ENCODE measurements around the gene DPP3. TPM values are rescaled to one million over a fixed set of nuclear protein-coding genes. Genes with fewer than 3 reads are reported as not detected.
"Not testable (repeated sequence)": the region's sequence is repeated elsewhere in the genome, so short reads cannot be mapped to it uniquely, and the experiment has no call there.

Gene DPP3
- total RNA-seq, 1 experiment from 2014 or later, result 224 TPM

DNA sequence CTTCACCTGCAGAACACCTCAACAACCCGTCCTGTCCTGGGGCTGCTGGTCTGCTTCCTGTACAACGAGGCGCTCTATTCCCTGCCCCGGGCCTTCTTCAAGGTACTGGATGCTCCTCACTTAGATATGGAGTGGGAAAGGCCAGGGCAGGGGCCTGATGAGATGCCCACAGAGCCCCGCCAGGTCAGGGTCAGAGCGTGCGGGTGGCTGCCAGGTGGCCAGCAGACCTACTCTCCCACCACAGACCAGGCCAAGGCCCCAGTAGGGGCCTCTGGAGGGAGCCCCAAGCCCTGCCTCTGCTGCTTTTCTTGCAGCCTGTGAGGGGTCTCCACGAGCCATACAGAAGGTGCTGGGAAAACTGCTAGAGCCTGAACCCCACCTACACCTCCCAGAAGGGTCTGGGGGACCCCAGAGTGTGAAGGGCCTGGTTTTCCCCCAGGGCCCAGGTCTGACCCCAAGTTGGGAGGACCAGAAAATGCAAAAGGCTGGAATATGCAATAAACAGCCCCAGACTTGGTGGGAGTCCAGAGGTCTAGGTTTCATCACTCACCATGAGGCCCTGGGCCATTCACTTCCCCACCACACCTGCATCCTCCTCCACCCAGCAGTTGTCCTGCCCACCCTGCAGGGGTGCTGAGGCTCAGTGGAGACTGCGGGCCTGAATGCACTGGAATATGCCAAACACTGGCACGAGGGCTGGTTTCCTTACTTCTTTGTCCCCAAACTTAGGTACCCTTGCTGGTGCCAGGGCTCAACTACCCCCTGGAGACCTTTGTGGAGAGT is 50.9 kb downstream of the DPP3 start:
- DNase-seq (ENCODE audit: low spot score), result no peak

DNA sequence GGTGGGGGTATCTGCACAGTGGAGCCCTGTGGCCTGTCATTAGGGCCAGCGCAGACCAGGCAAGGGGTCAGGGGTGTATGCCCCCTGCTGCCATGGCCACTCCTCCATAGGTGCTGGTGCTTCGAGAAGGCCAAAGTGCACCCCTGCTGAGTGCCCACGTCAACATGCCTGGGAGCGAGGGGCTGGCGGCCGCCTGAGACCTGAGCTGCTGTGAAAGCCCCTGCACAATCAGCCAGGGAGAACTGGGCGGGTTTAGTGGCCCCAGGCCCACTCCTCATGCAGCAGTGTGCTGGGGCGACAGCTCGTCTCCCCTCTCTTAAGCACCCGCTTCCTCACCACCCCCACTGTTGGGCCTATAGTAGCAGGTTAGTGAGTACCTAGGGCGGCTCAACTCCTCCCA is 51.6 kb downstream of the DPP3 start:
- DNase-seq (ENCODE audit: low spot score), result no peak

DNA sequence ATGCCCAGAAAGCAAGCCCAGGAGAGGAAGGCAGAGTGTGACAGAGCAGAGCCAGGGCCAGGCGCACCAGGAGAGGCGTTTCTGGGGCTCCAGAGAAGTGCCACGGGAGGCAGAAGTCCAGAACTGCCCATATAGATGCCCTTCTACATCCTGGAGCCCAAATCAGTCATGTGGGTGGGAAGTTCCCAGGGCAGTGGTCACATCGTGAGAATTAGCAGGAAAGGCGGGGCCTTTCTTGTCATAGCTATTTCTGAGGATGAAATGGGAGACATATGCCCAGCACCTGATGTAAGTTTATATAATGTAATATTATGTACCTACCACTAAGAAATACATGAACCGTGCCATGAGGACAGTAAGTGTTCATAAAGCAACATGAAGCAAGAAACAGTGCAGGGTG is 52.5 kb downstream of the DPP3 start:
- DNase-seq (ENCODE audit: low spot score), result no peak

DNA sequence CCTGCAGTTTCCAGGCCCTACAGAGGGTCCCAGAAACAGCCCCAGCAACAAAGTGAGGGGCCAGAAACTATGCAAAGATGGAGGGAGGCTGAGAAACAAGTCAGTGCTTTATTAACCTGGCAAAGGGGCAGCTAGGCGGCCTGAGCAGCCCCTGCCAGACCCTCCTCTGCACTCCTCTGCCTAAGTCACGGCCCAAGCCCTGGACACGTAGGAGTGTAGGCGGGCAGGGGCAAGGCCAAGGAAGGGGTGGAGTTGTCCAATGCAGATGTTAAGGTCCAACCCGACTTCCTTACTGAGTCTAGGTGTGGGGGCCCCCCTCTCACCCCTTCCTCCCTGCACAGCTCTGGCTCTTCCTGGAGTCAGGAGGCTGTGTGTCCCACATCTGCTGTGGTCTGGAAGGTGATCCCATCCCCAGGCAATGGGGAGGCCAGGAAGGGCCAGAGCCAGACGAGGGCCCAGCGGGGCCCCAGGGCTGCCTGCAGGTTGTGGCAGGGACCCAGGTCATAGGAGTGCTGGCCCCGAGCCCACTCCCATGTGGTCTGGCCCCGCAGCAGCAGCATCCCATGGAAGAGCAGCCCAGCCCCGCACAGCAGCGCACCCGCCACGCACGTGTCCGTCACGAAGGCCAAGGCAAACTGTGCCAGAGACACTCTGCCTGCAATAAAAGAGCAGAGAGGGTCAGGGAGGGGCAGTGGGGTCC is 59.1 kb downstream of the DPP3 start:
- DNase-seq (ENCODE audit: low spot score), result no peak

DNA sequence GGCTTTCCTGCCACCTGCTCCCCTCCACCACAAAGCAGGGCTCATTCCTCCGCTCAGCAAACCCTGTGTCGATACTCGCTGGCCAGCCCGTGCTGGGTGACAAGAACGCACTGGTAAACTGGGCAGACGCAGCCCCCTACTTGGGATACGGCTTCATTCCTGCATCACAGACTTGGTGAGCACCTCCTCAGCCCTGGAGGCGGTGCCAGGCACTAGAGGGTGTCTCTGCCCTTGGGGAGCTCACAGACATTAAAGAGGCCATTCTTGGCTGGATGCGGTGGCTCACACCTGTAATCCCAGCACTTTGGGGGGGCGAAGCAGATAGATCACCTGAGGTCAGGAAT is 59.6 kb downstream of the DPP3 start:
- no peak for DNase-seq (ENCODE audit: low spot score)

DNA sequence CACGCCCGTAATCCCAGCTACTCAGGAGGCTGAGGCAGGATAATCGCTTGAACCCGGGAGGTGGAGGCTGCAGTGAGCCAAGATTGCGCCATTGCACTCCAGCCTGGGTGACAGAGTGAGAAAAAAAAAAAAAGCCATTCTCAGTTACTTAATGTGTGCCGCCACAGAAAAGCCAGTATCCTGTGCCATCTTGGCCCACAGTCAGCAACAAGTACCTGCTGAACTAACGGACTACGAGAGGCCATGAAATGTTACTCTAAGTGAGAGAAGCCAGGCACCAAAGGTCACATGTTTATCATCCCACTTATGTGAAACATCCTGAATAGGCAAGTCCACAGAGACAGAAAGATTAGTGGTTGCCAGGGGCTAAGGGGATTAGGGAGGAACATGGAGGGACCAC is 60.4 kb downstream of the DPP3 start:
- not testable (repeated sequence) for DNase-seq (ENCODE audit: low spot score)

DNA sequence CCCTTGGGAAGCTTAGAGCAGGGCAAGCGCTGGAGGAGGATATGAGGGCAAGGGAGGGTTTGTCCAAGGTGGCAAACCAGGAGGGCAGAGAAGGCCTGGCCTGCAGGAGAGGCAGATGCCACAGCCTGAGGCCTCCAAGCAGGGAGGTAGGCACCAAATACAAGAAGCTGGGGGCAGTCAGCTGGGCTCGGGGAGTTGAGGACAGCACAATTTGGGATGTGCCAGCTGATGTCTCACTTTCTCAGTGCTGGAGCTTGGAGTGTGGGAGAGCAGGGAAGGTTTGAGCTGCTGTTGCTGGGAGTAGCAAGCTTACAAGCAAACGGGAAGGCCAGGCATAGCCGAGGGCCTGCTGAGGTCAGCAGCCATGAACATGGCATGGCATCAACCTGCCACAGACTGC is 61.7 kb downstream of the DPP3 start:
- no peak for DNase-seq (ENCODE audit: low spot score)

DNA sequence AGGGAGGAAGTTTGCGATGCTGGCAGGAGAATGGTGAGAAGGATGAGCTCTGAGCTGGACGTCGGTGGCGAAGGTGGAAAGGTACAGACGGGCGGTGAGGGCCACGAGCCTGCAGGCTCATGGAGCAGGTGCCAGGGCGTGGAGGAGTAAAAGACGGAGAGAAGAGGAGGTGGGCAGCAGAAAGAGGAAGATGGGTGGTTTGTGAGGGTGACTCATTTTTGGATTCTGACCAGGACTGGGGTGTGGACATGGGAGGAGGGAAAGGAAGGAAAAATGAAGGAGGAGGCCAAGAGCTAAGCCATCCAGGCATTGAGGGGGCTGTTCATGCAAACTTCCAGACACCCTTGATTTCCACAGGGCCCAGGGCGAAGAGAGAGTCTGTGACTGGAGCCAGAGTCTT is 62.1 kb downstream of the DPP3 start:
- DNase-seq (ENCODE audit: low spot score), result no peak

DNA sequence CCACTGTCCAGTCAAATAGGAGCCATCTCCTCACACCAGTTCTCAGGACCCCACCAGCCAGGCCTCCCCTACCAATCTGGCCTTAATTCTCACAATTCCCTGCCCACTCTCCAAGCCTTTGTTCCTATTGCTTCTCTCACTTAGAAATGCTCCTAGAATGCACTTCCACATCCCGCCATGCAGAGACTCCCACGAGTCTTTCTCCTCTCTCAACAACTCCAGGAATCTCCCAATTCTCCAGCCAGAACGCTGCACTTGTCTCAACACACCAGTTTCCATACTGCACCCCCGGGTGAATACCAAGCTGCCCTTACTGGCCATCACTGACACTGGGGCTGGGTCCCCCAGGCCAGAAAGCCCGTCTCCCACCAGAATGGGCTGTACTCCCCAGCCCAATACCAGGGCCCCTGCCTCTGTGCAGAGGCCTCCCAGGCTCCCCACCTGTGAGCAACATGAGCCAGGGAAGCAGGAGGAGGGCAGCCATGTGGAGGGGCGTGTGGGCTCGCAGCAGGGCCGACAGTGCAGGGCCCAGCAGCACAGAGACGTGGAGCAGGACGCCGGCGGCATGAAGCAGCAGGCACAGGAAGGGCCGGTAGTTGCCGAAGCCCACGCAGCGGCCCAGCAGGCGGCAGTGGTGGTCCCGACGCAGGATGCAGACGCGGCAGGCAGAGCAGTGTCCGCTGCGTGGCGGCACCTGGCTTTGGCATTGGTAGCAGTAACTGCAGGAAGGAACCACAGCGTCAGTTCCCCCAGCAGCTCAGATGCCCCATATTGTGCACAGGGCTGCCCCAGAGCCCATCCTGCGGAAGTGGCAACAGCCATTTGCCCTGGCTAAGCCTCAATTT is 63.3 kb downstream of the DPP3 start:
- no peak for DNase-seq (ENCODE audit: low spot score)

DNA sequence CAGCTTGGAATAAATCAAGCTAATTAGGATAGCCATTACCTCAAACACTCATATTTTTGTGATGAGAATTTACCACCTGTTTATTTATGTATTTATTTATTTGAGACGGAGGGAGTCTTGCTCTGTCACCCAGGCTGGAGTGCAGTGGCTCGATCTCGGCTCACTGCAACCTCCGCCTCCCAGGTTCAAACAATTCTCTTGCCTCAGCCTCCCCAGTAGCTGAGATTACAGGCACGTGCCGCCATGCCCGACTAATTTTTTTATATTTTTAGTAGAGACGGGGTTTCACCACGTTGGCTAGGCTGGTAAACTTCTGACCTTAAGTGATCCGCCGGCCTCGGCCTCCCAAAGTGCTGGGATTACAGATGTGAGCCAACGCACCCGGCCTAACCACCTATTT is 64.7 kb downstream of the DPP3 start:
- DNase-seq (ENCODE audit: low spot score), result not testable (repeated sequence)

DNA sequence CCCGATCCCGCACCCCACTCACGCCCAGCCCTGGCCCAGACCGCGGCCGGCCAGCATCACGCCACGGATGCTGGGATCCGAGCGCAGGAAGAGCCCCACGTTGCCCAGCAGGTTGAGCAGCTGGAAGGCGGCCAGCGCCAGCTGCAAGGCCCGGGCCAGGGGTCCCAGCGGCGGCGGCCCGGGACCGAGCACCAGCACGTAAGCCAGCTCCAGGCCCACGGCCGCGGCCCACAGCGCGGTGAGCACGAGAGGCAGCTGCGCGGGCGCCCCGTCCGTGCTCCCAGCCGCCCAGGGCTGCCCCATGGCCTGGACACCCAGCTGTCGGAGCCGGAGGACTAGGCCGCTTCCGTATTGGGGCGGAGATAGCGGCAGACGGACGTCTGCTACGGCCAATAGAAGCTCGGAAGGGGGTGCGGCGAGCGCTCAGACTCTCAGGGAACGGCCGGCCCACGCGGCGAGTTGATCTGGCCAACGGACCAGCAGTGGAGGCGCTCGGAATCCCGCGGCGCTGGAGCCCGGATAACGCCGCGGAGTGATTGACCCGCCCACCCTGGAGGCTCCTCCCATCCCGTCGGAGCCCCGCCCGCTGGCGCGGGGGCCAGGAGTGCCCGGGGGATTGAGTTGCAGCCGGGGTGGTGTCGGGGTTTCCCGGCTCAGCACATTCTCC is 65.6 kb downstream of the DPP3 start, which contains the start of gene ZDHHC24:
TSS of gene ZDHHC24 (minus strand) at position 348 of the 667 bp plus-strand sequence. CDS start at position 303, 45 bp downstream.
- peak; percentile 99 for DNase-seq (ENCODE audit: low spot score)

DNA sequence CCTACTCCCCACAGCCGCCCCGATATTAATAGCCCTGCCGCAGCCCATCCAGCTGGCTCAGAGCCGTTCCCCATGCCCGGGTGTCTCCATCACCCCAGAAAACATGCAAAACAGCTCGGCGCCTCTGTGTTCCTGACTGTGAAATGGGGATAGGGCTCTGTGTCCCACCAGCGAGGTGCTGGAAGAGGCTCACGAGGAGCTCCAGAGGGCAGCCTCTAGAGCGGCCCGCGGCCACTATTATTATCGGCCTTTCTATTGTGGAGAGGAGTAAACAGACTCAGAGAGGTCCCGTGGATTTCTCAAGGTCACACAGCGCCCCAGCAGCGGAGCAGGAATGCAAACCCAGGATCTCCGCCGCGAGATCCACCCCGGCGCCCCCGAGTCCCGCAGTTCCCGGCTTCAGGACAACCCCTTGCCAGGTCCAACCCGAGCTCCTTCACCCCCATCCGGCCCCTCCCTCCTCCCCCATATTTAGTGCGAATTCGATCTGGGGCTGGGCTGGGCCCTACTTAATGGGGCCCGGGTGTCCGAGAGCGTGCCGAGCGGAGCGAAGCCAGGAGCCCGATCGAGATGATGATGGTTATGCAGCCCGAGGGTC is 66.2 kb downstream of the DPP3 start, which contains the start of gene ACTN3:
TSS of gene ACTN3 (plus strand) at position 536 of the 598 bp plus-strand sequence. CDS start at position 571, 35 bp downstream.
- no peak for DNase-seq (ENCODE audit: low spot score)

DNA sequence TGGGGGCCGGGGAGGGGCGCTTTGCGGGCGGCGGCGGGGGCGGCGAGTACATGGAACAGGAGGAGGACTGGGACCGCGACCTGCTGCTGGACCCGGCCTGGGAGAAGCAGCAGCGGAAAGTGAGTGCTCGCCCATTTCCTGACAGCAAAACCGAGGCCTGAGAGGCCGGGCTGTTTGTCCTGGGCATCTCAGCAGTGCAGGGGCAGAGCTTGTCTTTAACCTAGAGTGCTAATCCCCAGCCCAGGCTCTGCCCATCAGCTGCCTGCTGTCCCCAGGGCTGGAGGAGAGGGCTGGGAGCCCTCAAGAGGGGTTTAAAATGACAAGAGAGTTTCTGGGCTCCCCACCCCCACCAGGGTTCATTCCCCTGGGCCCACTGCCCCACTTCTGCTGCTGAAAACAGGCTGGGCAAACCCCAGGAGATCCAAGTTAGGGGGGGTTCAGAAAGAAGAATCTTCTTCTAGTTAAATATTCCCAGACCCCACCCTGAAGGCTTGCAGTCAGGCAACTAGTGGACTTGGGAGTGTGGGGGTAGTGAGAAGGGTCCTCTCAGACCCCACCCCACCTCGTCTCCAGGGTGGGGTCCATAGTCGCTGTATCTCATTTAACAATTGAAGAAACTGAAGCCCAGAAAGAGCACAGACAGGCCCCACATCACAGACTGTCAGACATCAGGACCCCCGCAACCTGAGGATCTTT is 66.9 kb downstream of the DPP3 start:
- no peak for DNase-seq (ENCODE audit: low spot score)

DNA sequence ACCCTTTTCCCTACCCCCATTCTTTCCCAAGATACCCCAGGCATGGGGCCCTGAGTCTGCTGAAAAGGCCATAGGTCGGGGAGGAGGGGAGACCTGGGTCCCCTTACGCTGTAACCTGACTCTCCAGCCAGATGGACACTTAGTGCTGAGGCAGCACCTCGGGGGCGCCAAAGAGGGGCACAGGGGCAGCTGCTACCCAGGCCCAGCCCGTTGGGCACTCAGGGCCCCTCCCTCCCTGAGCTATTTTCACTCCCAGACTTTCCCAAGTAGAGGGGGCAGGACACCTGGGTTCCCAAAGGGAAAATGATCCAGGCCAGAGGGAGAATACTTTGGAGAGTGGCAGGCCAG is 67.4 kb downstream of the DPP3 start:
- DNase-seq (ENCODE audit: low spot score), result no peak

DNA sequence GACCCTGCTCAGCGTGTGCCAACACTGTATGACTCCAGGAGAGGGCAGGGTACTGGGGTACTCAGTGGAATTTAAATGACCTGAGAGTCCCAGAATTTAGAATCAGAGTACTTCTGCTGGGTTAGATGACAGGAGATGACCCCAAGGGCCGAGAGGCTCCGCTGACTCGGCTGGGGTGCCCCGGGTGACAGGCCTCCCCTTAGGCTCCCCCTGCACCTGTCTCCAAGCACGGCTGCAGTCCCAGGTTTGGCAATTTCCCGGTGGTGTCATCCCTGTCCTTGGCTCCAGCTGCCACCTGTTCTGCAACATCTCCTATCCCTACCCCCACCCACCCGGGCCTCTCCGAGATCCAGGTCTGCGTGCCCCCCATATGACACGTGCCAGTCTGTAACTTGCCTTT is 67.8 kb downstream of the DPP3 start:
- no peak for DNase-seq (ENCODE audit: low spot score)

DNA sequence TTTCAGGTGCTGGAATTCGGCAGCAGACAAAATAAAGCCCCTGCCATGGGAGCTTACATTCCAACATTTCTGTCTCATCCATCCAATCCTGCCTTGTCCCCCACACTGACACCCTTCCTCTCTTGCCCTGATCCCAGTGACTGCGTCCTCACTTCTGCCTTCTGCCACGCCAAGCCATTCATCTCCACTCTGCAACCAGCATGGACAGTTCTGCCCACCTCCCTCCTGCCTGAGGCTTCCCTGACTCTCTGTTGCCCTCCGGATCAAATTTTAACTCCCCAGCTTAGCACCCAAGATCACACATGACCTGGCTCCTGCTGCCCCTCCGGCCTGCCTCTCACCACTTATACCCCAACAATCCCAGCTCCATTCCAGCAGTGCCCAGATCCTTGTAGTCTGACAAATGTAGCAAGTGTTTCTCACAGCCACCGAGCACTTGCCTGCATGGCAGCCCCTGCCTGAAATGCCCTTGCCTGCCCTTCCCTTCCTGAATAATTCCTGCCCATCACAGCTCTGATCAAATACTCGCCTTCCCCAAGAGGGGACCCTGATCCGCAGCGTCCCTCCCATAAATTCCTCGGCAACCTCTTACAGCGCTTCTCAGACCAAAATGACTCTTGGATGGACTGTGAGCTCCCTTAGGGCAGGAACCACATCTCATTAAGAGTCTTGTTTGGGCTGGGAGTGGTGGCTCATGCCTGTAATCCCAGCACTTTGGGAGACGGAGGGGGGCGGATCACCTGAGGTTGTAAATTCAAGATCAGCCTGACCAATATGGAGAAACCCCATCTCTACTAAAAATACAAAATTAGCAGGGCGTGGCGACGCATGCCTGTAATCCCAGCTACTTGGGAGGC is 68.8 kb downstream of the DPP3 start:
- no peak for DNase-seq (ENCODE audit: low spot score)

DNA sequence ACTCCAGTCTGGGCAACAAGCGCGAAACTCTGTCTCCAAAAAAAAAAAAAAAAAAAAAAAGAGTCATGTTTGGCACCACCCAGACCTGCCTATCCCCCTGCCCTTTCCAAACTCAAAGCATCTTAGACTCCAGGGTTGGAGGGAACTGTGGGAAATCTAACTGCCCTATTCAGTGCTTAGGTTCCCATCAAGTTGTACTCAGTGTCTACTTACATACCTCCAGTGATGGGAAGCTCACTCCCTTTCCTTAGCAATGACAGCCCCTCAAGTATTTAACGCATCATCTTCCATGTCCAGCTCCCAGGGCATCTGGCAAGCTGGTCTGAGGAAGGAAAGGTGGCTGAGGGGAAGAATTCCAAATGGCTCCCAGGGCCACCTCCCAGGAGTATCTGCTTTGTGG is 69.5 kb downstream of the DPP3 start:
- no peak for DNase-seq (ENCODE audit: low spot score)

DNA sequence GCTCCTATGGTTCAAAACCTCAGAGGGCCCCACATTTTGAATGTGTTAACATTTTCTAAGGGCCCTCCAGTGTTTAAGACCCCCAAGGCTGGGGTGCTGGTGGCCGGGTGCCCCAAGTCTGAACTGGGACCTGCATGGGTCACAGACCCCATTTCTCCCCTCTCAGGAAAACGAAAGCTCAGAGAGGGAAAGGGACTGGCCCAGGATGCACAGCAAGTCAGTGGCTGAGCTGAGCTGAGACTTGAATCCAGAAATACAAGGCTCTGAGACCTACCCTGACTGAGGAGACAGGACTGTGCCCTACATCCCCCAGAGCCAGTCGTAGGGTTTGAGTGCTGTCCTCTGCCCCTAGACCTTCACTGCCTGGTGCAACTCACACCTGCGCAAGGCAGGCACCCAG is 70.7 kb downstream of the DPP3 start:
- no peak for DNase-seq (ENCODE audit: low spot score)

DNA sequence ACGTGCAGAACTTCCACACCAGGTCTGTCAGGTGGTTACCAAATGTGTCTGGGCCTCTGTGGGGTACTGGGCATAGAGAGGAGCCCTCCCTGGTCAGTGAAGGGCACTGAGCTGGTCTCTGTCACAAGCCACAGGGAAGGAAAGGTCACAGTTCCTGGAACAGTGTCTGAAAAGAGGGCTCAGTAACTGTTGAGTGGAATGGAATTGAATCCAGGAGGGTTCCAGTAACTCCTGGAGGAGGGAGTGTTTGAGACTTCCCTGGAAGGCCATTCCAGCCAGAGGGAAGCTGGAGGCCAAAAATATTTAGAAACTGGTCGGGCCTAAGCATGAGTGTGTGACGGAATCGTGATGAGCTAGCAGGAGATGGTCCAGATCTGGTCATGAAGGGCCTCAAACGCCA is 74.4 kb downstream of the DPP3 start:
- no peak for DNase-seq (ENCODE audit: low spot score)

DNA sequence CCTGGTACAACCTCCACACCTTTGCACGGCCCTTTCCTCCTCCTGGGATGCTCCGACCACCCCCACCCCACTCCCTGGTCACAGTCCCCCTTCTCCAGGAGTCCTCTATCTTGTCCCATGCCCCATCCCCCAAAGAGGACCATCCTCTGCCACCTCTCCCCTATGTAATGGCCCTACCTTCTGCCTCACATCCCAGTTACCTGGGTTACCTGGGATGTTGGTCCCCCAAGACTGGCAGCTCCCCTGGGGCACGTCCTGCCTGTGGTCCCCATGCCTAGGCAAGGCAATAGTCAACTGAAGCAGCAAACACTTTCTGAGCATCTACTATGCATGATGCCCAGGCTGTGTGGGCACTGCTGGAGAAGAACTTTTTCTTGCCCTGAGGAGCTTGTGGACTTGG is 75.2 kb downstream of the DPP3 start:
- DNase-seq (ENCODE audit: low spot score), result no peak

Measured in HT-29 (cell line).